OCI-LY7 (cell line): Measurements from ENCODE around the gene RXRB. TPM values are rescaled to one million over a fixed set of nuclear protein-coding genes. Genes with fewer than 3 reads are reported as not detected.

ENCODE experiments used
- BruUV-seq: library from RNA; stranded (reverse); fragments of 400-500 nt; replicated peaks from 2 replicates; lab custom pipeline; 2021; lab: Mats Ljungman, UMichigan
- CTCF ChIA-PET: fragments of 300-600 bp; sonication (Branson Sonifier 250); formaldehyde crosslinking; loops from one replicate; lab custom pipeline; 2022; ENCODE audit warnings: antibody characterized with exemption; ENCODE audit not compliant: unreplicated experiment; lab: Charles Lee
- POLR2A ChIA-PET: fragments of 300-600 bp; sonication (Branson Sonifier 250); formaldehyde crosslinking; loops from one replicate; lab custom pipeline; 2022; ENCODE audit warnings: antibody characterized with exemption; lab: Charles Lee
- DNase-seq: peaks from one replicate; pipeline ENCODE4 v3.0.0-alpha.2; 2015; ENCODE audit warnings: low spot score
- H2AFZ ChIP-seq: fragments of 200-600 bp; sonication (generic), shearing (Covaris generic); 2 replicates; pipeline ENCODE4 v1.6.1; 2014; ENCODE audit warnings: mild to moderate bottlenecking, antibody characterized with exemption, low read length, moderate library complexity
- H3K27ac ChIP-seq: fragments of 200-600 bp; sonication (generic); 2 replicates; pipeline ENCODE4 v1.5.1; 2014; ENCODE audit warnings: mixed run types, low read depth, mild to moderate bottlenecking, moderate library complexity, low read length, inconsistent platforms; ENCODE audit not compliant: poor library complexity, severe bottlenecking
- H3K36me3 ChIP-seq: fragments of 200-600 bp; sonication (generic); 2 replicates; pipeline ENCODE4 v1.6.1; 2014; ENCODE audit warnings: mild to moderate bottlenecking, antibody characterized with exemption, low read length, moderate library complexity, mixed read lengths; ENCODE audit not compliant: insufficient read depth
- H3K4me1 ChIP-seq: fragments of 200-600 bp; sonication (generic); 2 replicates; pipeline ENCODE4 v1.5.1; 2014; ENCODE audit warnings: mild to moderate bottlenecking, low read length; ENCODE audit not compliant: insufficient read depth, poor library complexity, severe bottlenecking
- H3K4me2 ChIP-seq: fragments of 200-600 bp; sonication (generic); 2 replicates; pipeline ENCODE4 v1.6.1; 2014; ENCODE audit warnings: mild to moderate bottlenecking, low read length
- H3K4me3 ChIP-seq: fragments of 200-600 bp; sonication (generic); 2 replicates; pipeline ENCODE4 v1.5.1; 2014; ENCODE audit warnings: mild to moderate bottlenecking, low read depth, low read length; ENCODE audit not compliant: poor library complexity, severe bottlenecking
- H3K79me2 ChIP-seq: fragments of 200-600 bp; sonication (generic); 2 replicates; pipeline ENCODE4 v1.6.1; 2016; ENCODE audit warnings: low read depth, mild to moderate bottlenecking, low read length, moderate library complexity, mixed read lengths; ENCODE audit not compliant: insufficient read depth
- H3K9me2 ChIP-seq: fragments of 200-600 bp; sonication (generic); 2 replicates; pipeline ENCODE4 v1.6.1; 2016; ENCODE audit warnings: mild to moderate bottlenecking, low read length, mixed read lengths; ENCODE audit not compliant: insufficient read depth
- H3K9me3 ChIP-seq: fragments of 200-600 bp; sonication (generic); 2 replicates; pipeline ENCODE4 v1.6.1; 2014; ENCODE audit warnings: mild to moderate bottlenecking, mixed run types, low read length, mixed read lengths
- H4K20me1 ChIP-seq: fragments of 200-600 bp; sonication (generic); 2 replicates; pipeline ENCODE4 v1.6.1; 2014; ENCODE audit warnings: mild to moderate bottlenecking, antibody characterized with exemption, low read length, moderate library complexity, mixed read lengths; ENCODE audit not compliant: insufficient read depth
- CTCF ChIP-seq: fragments of 200-600 bp; sonication (generic); conservative IDR thresholded peaks from 2 replicates; pipeline ENCODE4 v1.5.1; 2014; ENCODE audit warnings: mild to moderate bottlenecking, antibody characterized with exemption, low read length, moderate library complexity, mixed read lengths
- EZH2phosphoT487 ChIP-seq: fragments of 200-600 bp; sonication (generic); IDR thresholded peaks from 2 replicates; pipeline ENCODE4 v1.6.1; 2018; ENCODE audit warnings: low read depth, borderline replicate concordance, mild to moderate bottlenecking, mixed run types, antibody characterized with exemption, low read length, moderate library complexity, mixed read lengths
- intact Hi-C: fragments of 100-400 bp; cut with micrococcal nuclease; formaldehyde crosslinking; loops from one replicate; pipeline ENCODE4 v1.10.0; 2022; ENCODE audit not compliant: unreplicated experiment
- total RNA-seq, 2 experiments: library from RNA; depleted of rRNA in 1 of 2; stranded (reverse); fragments of >200 nt in 1 of 2; shearing (Covaris generic) in 1 of 2; gene quantifications; 2 replicates each; pipeline ENCODE4 v1.2.3, GENCODE V29; 2014 to 2022

Gene RXRB
- total RNA-seq, 2 experiments from 2014 or later, result 32.5 to 47.3 TPM

- Histone ChIP-seq H3K4me3 (no peak overlapping the region), H3K4me2 (no peak overlapping the region), H3K9me2 (no peaks in the 10 kb centered on the region), H2AFZ (no peak overlapping the region), H3K9me3 (no peaks in the 10 kb centered on the region), H3K4me1 (peaks cover 4% of the 10 kb centered on the region), H3K27ac (no peak overlapping the region), H3K36me3 (no peaks in the 10 kb centered on the region), H3K79me2 (no peaks in the 10 kb centered on the region), H4K20me1 (no peaks in the 10 kb centered on the region)
- TF ChIP-seq CTCF, result no peak
- no peak for TF ChIP-seq EZH2phosphoT487
- DNase-seq, result no peak
- CTCF ChIA-PET, result no interaction called here
- POLR2A ChIA-PET, result interaction anchor here (0.9 to 1.0 kb wide), 2 partner anchors 96 to 281 kb away, joined by 3 read pairs; partner anchors contain the start of gene ZBTB9
- intact Hi-C loops, result no loop called here
- no TSS peak for BruUV-seq
Observed at GRCh38 chr6:33173535-33174180, 26.8 kb downstream of the RXRB start.

- intact Hi-C loops, result no loop called here
- TF ChIP-seq CTCF (peak; percentile 79), EZH2phosphoT487 (no peak)
- peak; percentile 35 for DNase-seq
- POLR2A ChIA-PET, result interaction anchor here (1.0 kb wide), 1 partner anchor 281 kb away, joined by 3 read pairs; the partner anchor contains the start of gene ZBTB9
- Histone ChIP-seq H3K27ac (no peak overlapping the region), H3K9me2 (no peaks in the 10 kb centered on the region), H3K36me3 (no peaks in the 10 kb centered on the region), H3K79me2 (no peaks in the 10 kb centered on the region), H3K4me1 (peaks cover 4% of the 10 kb centered on the region), H3K4me2 (no peak overlapping the region), H3K9me3 (no peaks in the 10 kb centered on the region), H4K20me1 (no peaks in the 10 kb centered on the region), H2AFZ (no peak overlapping the region), H3K4me3 (no peak overlapping the region)
- CTCF ChIA-PET, result no interaction called here
- no TSS peak for BruUV-seq
Observed at GRCh38 chr6:33172688-33173534, 27.6 kb downstream of the RXRB start.
